HCT116 (cell line): ENCODE data around the gene IL1RAPL1.

Experiments
- CEBPB ChIP-seq: IDR thresholded peaks from 2 replicates; pipeline ENCODE4 v1.6.1; 2012; ENCODE audit warnings: low read depth
- EGR1 ChIP-seq: IDR thresholded peaks from 2 replicates; pipeline ENCODE4 v1.6.1; 2012; ENCODE audit warnings: low read depth
- JUND ChIP-seq: IDR thresholded peaks from 2 replicates; pipeline ENCODE4 v1.6.1; 2012
- POLR2A ChIP-seq: IDR thresholded peaks from 2 replicates; pipeline ENCODE4 v1.7.0; 2011; ENCODE audit warnings: borderline replicate concordance; ENCODE audit not compliant: insufficient read depth, insufficient read length; ENCODE audit errors: extremely low read depth
- POLR2AphosphoS5 ChIP-seq: IDR thresholded peaks from 2 replicates; pipeline ENCODE4 v1.6.1; 2011; ENCODE audit warnings: mild to moderate bottlenecking, low read depth, low read length, moderate library complexity
- SRF ChIP-seq: IDR thresholded peaks from 2 replicates; pipeline ENCODE4 v1.6.1; 2012; ENCODE audit warnings: low read depth
- TF ChIP-seq, protein P1 (sequence below), 3 experiments: fragments of 200-600 bp in 1 of 3; sonication (generic) in 1 of 3; IDR thresholded peaks in 2 of 3; conservative IDR thresholded peaks in 1 of 3; 2 replicates each; pipeline ENCODE4 v1.5.1; 2012 to 2017; ENCODE audit warnings: low read depth in 2 of 3, low read length in 2 of 3, antibody characterized with exemption in 1 of 3, borderline replicate concordance in 1 of 3, control low read depth in 1 of 3, mild to moderate bottlenecking in 1 of 3, mixed read lengths in 1 of 3, mixed run types in 1 of 3, moderate library complexity in 1 of 3; ENCODE audit not compliant: insufficient read depth in 1 of 3

DNA sequence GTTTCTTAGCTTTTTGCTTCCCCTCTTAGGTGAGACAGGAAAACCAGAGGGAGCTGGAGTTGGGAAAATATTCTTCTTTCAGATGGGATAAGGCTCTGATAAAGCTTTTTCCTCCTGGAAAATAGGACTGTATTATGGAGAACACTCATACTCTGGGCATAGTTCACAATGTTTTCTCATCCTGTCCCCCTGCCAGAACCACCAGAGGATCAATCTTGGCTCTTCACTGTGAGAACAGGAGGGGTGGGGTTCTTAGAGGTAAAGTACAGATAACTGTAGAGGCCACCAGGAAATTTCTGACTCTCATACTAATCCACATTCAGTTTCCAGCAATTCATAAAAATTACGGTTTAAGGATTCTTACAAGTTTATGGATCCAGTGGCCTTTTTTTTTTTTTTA, 966.3 kb downstream of the IL1RAPL1 start:
- TF ChIP-seq EGR1 (no peak), SRF (no peak), POLR2AphosphoS5 (no peak), JUND (no peak), POLR2A (no peak), CEBPB (no peak)
- TF ChIP-seq, protein P1, sequence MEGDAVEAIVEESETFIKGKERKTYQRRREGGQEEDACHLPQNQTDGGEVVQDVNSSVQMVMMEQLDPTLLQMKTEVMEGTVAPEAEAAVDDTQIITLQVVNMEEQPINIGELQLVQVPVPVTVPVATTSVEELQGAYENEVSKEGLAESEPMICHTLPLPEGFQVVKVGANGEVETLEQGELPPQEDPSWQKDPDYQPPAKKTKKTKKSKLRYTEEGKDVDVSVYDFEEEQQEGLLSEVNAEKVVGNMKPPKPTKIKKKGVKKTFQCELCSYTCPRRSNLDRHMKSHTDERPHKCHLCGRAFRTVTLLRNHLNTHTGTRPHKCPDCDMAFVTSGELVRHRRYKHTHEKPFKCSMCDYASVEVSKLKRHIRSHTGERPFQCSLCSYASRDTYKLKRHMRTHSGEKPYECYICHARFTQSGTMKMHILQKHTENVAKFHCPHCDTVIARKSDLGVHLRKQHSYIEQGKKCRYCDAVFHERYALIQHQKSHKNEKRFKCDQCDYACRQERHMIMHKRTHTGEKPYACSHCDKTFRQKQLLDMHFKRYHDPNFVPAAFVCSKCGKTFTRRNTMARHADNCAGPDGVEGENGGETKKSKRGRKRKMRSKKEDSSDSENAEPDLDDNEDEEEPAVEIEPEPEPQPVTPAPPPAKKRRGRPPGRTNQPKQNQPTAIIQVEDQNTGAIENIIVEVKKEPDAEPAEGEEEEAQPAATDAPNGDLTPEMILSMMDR (IDR thresholded peaks at IDR 0.05 in 2 of 3, conservative IDR thresholded peaks at IDR 0.05 in 1 of 3; ENCODE audit: borderline replicate concordance in 1 of 3, insufficient read depth in 1 of 3, low read depth in 2 of 3, low read length in 2 of 3): no peak
